Fibroblast of lung (primary cell): ENCODE measurements around the gene LCAT.

Source experiments
- CTCF ChIP-seq, 2 donors: IDR thresholded peaks in 1 of 2; conservative IDR thresholded peaks in 1 of 2; 1 replicate in 1 of 2; 2 replicates in 1 of 2; pipeline ENCODE4 v1.5.1; 2011 to 2012; ENCODE audit warnings: low read length in 2 of 2, control low read depth in 1 of 2, inconsistent platforms in 1 of 2, low read depth in 1 of 2, mild to moderate bottlenecking in 1 of 2
- EZH2 ChIP-seq: IDR thresholded peaks from 2 replicates; pipeline ENCODE4 v1.5.1; 2012; ENCODE audit warnings: low read length, control low read depth, mild to moderate bottlenecking; ENCODE audit errors: missing control alignments

- TF ChIP-seq CTCF (conservative IDR thresholded peaks at IDR 0.05 in 1 of 2, IDR thresholded peaks at IDR 0.05 in 1 of 2; ENCODE audit: low read depth in 1 of 2, low read length in 2 of 2) = no peak
- TF ChIP-seq EZH2 = no peak
Measured at GRCh38 chr16:67936880-67937605, 6.9 kb downstream of the LCAT start.
